Cortex of kidney (tissue), 1 donor: ENCODE data around the gene FGD2.

Source experiments
- DNase-seq: peaks from one replicate; lab custom pipeline; 2025; lab: John Stamatoyannopoulos, UW

Gene FGD2

DNA sequence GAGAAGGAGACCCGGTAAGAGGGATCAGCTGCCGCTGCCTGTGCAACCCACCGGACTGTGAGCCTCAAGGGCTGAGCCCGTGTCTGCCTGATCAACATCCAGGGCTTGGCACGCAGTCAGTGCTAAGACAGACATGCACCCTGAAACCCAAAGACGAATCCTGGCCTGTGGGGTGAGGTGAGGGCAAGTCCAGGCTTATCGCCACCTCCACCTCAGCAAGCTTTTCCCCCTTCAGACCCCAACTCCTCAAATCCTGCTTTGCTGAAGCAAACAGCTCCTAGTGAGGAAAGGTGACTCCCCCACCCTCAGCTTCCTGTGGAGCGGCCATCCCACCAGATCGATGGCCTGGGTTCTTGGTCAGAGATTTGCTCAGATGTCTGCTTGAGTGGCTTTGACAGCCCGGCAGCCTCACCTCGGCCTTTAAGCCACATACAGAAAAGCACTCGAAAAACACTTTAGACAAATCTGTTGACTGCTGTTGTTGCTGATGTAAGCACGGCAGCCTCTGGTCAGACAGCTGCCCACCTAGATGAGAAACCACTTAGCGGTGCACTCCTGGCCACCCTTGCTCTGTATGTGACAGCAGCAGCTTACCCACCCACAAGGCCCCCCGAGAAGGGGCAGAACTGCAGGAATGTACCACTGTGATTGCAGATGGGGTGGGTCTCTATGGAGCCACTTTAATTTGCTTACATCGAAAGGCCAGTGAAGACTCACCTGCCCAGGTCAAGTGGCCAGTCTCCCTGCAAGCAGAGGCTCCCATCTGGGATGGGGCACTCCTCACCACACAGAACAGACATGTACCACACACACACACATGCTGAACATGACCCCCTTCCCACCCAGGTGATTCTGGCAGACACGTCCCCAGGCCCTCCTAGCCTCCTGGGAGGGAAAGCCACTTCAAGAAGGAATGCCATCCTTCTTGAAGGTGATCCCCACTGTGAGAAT, 34.3 kb upstream of the FGD2 start:
- DNase-seq: no peak

DNA sequence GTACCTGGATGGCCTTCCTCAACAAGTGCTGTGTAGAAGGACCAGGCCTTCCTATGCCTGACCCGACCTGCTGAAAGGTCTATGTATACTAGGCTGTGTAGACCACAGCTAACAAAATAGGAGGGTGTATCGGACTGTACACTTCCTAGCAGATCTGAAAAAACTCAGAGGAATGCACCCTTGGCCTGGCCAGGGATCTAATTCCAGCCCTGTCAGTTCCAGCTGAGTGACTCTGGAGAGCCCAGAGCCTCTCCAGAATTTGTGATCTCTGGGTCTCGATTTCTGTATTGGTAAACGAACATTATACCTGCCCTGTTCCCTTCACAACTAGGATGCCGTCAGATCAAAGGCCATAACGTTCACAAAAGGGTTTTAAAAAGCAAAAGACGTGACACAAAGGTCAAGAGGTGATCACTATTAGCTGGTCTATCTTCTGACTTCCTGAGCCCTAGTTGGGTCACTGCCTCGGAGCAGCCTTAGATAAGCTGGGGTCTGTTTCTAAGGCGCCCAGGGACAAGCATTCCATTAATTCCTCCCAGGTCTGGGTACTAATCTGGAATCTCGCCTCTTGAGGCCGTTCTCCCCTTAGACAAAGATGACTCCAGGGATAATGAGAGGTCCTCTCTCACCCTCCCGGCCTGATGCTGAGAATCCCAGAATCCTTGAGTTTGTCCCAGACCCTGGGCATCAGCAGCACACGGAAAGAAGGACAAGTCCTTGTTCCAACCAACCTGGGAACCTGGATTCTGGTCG, 33.4 kb upstream of the FGD2 start:
- no peak for DNase-seq

DNA sequence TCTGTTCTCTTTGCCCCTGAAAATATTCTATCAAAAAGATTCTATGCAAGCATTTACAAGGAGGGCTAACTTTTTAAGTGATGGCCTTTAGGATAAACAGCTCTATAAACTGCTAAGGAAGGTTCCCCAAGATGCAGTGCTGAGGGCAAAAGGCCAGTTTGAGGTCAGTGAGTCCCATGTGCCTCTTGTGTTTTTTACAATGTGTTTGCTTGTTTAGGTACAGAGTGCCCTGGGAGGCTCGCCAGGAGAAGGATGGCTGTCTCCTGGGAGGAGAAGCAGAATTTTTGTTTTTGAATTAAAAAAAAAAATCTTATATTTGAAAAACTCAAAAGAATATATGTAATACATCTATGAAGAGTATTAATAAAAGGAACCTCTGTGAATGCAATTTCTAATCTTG, 32.3 kb upstream of the FGD2 start:
- no peak for DNase-seq

DNA sequence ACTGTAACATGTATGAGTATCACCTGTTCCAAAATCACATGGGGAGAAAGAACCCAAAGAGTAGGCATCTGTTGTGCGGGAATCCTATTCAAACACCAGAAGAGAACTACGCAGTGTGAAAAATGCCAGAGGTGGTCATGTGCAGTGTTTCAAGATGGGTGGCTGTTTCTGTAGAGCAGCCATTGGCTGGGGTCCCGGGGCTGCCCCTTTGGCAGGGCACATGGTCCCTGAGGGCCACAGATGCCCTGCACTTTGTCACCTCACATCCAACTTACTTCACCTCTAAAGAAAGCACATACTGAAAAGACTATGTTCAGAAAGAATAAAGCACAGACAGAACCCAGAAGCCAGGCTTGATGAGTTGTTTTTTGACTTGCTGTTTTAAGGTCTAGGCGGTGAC, 31.8 kb upstream of the FGD2 start:
- DNase-seq: no peak

DNA sequence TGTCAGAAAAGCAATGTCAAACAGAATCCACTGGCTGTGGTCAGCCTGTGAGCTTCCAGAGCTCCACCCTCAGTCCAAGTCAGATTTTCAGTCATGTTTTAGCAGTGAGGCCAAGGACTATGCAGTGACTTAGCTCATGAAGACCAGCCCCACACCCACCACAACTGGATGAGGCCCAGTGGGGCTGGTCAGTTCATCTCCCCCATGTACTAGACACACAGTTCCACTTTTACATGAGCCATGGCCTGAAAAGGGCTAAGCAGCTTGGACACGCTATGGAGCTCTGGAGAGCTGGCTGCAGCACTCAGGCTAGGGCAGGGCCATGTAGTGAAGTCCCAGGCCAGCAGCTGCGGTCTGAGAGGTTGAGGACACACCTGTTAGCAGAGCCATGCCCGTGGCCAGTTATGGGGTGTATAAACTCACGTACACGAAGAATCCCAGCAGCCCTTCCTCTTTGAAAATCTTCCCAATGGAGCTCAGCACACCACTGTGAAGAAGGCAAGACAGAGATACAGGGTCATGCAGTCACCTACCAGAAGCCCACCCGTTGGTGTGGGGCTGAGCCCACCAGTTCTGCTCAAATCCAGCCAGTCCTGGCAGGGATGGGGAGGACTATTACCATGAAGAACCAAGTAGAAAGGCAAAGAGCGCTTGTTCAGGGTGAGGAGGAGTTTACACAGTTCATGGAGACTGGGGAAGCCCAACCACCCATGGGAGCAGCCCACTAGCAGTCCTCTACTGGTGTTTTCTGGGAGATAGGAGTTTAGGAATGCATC, 30.0 kb upstream of the FGD2 start:
- no peak for DNase-seq

DNA sequence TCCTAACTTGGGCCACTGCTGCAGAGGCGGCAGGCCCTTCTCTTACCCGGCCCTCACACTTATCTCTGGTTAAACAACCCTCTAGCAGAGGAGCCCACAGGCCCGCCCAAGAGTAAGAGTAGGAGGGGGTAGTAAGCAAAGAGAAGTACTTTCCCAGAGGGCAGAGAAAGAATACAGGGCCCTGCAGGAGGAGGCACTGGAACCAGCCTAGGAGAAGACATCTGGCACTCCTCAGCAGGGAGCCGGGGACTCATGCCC, 29.5 kb upstream of the FGD2 start:
- DNase-seq: no peak

DNA sequence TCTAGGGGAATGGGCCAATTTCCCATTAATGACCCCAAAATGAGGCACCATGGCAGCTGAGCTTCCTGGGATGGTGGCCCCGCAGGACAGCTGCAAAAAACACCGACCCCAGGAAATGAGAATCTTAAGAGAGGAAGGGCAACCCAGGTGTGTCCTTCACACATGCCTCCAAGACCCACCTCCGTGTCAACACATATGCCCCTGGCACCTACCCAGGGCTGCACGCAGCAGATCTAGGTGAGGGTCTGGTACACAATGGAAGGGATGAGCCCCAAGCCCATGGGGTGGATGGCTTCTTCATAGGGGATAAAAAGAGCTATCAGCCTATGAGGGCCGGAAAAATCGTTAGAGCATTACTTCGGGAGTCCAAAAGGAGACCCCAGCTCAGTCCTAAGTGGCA, 28.9 kb upstream of the FGD2 start:
- no peak for DNase-seq

DNA sequence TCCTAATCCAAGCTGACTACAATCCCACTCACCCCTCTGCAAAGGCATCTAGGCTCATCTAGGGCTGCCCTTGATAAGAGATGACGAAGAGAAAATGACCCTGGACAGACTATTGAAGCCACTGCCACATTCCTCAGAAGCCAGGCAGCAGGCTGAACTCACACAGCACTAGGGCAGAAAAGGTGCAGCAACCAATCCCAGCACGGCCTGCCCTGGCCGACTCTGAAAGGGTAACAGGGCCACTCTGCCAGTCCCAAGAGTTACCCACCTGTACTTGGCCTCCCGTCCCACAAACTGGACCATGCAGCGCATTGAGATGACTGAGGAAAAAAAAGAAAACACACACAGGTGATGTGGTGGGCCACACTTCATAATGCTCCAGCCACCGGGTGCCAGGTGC, 28.5 kb upstream of the FGD2 start:
- no peak for DNase-seq

DNA sequence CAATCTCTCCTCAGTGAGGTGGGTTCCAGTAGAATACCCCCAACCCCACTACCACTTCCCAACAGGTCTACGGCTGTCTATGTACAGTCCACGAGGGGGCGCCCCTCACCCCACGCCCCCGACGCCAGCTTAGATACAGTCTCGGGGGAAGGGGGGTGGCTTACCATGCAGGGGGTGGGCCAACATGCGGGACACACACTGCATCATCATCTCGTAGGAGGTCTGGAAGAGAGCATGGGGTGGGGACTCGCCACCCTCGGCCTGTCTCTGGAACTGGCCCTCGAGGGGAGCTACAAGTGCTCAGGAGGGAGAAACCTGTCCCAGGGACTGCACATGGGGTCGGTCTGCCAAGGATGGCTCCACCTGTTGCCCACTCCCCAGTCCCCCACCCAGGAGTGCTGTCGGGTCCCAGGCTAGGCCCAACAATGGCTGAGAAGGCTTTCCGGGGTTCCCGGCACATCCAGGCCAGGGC, 27.9 kb upstream of the FGD2 start:
- no peak for DNase-seq

DNA sequence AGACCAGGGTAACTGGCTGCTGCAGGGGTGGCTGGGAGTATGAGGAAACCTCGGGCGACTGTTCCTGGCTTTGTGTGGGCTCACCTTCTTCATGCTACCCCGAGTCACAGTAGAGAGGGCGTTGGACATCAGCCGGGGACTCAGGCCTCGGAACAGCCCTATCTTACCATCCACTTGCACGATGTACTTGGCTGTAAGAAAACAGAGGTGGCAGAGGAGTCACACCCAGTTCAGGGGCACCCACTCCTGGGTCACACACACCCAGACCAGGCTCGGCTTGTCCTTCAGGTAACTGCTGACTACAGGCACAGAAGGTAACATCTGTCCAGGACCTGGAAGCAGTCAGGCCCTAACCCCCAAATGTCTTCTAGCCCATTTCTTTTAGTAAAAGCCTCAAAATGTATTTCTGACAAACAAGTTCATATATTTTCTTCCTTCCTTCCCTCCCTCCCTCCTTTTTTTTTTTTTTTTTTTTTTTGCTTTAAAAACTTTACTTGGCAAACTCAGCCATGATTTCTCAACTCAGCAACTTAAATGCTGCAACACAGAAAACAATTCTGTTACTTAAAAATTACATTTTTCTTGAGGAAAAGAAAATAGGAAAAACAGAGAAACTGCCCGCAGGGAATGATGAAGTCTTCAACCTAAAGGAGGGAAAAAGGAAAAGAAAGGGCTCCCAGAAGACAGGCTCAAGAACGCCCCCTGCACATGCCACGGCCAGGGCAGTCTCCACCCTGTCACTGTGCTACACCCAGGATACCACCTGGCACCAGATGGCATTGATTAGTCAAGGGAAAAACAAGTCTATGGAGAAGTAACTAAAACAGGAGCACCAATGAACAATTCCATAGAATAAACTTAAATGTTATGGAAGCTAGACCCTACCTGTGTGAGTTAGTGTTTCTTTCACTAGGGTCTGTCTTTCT, 26.8 kb upstream of the FGD2 start:
- no peak for DNase-seq

DNA sequence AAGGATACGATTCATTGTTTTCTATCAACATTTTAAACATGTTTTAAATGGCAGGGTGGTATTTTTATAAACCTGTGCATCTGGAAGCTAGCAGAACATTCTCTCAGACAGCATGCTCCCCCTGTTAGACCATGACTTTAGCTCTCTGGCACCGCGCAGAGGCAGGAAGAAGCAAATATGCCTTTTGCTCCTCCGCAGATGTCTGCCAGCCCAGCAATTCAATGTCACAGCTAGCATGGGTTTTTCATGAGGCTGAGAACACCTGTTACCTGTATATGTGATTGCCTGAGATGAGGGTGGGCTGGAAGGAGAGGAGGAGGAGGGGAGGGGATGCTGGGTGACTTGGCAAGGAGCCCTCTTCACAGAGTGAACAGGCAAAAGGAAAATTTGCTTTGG, 26.1 kb upstream of the FGD2 start:
- no peak for DNase-seq

DNA sequence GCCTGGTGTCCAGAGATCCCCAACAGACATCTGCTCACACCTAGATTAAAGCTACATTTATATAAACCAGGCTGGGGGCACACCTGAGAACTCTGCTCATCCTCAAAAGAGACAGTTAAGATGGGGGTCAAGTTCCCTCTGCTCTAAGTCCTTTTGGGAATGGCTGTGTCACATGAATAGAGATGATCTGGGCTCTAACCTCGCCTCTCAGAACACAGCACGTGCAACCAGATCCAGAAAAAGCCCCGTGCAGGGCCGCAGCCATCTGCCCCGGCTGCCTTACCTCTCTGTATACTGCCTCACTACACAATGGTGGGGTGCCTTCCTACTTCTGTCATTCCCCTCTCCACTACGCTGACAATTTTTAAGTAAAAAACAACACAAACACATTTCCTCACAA, 25.3 kb upstream of the FGD2 start:
- no peak for DNase-seq

DNA sequence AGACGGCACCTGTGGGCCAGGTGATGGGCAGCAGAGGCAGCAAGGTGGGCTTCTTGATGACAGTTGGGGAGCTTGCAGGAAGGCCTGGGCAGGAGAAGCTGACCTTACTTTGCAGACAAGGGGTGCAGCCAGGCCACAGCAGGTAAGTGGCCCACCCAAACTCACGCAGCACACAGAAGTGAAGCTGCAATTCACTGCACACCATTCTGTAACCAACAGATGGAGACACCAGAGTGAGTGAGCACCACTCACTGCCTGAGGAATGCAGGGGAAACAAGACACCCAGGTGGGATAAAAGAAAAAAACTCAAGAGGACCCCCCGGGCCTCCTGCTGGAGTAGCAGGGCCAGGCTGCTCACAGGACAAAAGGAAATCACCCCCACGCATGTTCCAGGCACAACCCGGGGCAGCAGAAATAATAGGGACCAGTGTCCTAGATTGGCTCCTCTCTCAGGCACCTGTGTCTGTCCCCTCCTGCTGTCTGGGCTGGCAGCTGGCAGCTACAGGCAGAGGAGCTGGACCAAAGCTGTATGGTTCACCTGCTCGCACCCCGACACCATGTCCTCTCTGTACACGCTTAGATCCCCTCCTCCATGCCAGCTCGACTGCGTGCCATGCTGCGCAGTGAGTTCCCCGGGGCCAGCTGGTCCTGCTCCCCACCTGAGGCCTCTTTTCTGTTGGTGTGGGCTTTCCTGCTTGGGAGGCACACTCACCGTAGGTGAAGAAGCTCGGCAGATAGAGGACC, 24.4 kb upstream of the FGD2 start:
- no peak for DNase-seq

DNA sequence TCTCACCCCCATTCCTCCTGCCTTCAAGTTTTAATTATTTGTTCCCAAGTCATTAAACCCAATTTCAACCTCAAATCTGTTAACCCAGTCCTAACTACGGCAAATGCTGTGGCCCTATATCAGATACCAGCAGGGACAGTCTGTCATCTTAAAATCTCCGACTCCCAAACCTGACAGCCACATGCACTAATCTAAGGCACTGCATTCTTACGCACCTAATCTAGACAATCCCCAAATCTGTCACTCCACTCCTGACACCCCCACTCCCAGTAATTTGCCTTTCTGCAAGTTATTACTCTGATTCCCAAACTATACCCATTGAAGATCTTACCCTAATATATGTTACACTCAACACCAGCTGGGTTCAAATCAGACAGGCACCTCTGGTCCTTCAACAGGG, 21.9 kb upstream of the FGD2 start:
- no peak for DNase-seq

DNA sequence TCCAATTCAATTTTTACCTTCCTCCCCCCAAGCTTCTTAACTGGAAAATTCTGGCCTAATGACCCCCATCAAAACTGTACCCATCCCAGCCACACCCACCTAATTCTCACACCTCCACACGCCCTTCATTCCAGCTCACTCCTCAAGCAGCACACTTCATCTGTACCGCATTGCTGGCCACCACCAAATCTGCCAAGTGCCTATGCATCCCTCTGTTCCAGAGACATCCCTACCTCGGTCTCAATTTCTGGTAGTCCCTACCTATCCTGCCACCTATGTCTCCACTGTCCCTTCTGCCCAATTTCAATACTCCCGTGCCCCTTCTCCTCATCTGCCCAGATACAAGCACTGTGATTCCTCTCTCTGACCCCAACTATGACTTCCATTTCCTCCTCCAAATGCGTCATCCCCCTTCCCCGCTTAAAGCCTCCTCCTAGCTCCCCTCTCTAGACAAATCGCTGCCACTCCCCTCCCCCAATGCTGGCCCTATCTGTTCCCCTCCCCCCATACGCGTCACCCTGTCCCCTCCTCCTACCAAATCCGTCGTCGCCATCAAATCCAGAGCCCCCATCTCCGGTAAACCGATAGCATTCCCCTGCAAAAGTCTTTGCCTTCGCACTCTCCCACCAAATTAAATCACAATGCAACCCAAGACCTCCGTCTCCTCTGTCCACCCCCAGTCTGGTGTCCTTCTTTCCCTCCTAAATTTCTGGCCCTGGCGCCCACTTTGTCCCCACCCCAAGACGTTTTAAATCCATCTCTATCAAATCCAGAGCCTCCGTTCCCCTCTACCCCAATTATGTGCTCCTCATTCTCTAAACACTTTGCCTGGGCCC, 20.7 kb upstream of the FGD2 start:
- no peak for DNase-seq

DNA sequence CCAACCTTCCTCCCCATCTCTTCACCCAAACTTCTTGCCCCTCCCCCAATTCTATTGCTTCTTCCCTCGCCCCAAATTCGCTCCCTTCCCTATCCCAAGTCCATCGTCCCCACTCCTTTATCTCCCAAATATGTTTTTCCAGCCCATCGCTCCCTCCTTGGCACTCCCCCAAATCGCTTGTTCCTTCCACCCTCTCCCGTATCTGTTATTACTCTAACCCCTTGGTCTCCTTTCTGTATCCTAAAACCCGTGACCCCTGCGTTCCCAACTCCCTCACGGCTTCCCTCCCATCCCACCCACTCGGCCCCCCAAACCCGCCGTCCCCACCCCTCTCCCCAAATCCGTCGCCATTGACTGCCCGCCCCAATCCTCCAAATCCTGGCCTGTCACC, 20.0 kb upstream of the FGD2 start:
- DNase-seq: no peak

DNA sequence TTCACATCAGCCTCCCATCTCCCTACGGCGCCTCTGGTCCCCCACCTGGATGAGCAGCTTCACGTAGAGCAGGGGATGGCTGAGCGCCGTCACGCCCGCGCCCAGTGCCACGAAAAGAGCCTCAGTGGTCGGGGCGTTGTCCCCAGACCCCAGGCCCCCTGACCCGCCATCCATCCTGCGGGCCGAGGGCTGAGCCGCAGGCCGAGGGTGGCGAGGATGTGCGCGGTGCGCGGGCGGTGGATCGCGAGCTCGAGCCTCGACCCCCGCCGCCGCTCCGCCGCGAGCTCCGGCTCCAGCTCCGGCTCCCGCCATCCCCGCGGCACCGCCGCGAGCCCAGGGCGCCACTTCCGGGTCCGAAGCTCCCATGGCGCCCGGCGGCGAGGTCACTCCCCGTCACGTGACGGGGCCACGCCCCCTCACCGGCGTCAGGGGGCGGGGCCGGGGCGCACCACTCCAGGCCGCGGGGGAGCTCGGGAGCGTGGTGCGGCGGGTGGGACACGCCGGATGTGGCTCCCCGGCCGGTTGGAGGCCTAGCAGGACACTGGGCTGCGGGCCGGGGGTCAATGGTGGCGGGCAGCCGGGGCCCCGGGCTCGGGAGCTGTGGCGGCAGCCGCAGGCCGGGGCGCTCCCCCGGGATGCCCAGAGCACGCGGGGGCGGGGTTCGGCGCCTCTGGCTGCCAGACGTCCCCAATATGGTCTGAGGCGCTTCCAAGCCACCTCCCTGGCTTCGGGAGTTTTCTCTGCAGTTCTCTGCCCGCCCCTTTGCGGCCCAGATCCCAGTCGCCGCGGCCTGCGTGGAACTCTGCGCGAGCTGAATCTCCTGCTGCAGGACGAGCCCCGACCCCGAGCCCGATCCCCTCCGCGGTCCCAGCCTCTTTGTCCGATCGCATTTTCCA, 19.4 kb upstream of the FGD2 start, which contains the start of gene MTCH1:
Gene MTCH1, minus strand, starts transcription at position 389 of the 896 bp plus-strand sequence. Its CDS starts 23 bp downstream, at position 366.
- peak; percentile 78 for DNase-seq

DNA sequence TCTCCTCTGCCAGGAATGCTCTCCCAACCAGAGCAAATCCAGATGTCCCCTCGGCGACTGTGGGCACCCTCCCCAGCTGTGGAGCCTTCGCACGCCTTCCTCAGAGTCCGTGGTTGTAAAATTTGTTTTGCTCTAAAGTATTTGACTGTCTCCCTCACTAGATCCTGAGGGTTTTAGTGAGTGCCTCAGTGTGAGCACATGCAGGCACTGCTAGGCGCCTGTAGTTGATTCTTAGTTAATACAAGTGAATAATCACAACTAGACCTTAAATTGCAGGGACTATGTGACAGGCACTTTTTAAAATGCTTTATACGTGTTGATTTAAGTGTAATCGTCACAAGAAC, 18.8 kb upstream of the FGD2 start:
- no peak for DNase-seq

DNA sequence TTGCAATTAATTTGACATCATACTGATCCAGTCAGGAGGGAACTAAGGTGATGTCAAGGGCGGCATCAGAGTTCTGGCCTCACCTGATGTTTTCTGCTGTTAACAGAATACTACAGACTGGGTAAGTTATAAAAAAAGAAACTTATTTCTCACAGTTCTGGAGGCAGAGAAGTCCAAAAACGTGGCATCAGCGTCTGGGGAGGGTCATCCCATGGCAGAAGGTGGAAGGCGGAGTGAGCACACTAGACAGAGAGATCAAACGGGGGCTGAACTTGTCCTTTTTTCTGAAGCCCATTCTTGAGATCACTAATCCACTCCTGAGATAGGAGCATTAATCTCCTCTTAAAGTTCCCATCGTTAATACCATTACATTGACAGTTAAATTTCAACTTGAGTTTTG, 16.2 kb upstream of the FGD2 start:
- DNase-seq: no peak
